Heart right ventricle (tissue), 16 donors: ENCODE data around the gene DBNDD2. TPM values are rescaled to one million over a fixed set of nuclear protein-coding genes. Genes with fewer than 3 reads are reported as not detected.
A peak's percentile ranks its signal among the peaks of the same experiment; 100 is the strongest.

Experiments used
- ATAC-seq, 8 donors: fragments of 200-7000 bp; cut with Tn5 transposase; one replicate each; pipeline ENCODE4 v1.9.1; 2020; ENCODE audit warnings: mild to moderate bottlenecking in 8 of 8, moderate library complexity in 8 of 8, moderate number of reproducible peaks in 1 of 8
- DNase-seq, 2 donors: peaks; one replicate each; pipeline ENCODE4 v3.0.0-alpha.2; 2020
- H3K27ac ChIP-seq, 10 donors: fragments of 200-600 bp; sonication (generic) in 2 of 10; one replicate each; pipeline versions ENCODE4 v1.5.0 to v1.8.0; 2020 to 2022; ENCODE audit warnings: mild to moderate bottlenecking in 3 of 10
- H3K27me3 ChIP-seq, 7 donors: fragments of 200-600 bp; one replicate each; pipeline ENCODE4 v1.8.0; 2021 to 2022; ENCODE audit warnings: mild to moderate bottlenecking in 2 of 7
- H3K36me3 ChIP-seq, 9 donors: fragments of 200-600 bp; sonication (generic) in 1 of 9; one replicate each; pipeline versions ENCODE4 v1.5.0 to v1.8.0; 2020 to 2022; ENCODE audit warnings: mild to moderate bottlenecking in 2 of 9
- H3K4me1 ChIP-seq, 9 donors: fragments of 200-600 bp; sonication (generic) in 1 of 9; one replicate each; pipeline versions ENCODE4 v1.5.0 to v1.8.0; 2020 to 2022; ENCODE audit warnings: mild to moderate bottlenecking in 4 of 9
- H3K4me3 ChIP-seq, 10 donors: fragments of 200-600 bp; sonication (generic) in 2 of 10; one replicate each; pipeline versions ENCODE4 v1.5.0 to v1.8.0; 2020 to 2022; ENCODE audit warnings: mild to moderate bottlenecking in 7 of 10, moderate library complexity in 2 of 10
- H3K9me3 ChIP-seq, 11 donors: fragments of 200-600 bp in 10 of 11; sonication (generic) in 2 of 11; one replicate each; pipeline versions ENCODE4 v1.5.0 to v1.8.0; 2013 to 2022; ENCODE audit warnings: mild to moderate bottlenecking in 2 of 11, control low read depth in 1 of 11, moderate library complexity in 1 of 11
- CTCF ChIP-seq, 9 donors: fragments of 200-600 bp; sonication (generic) in 2 of 9; IDR thresholded peaks; one replicate each; pipeline versions ENCODE4 v1.5.0 to v1.8.0; 2021 to 2022; ENCODE audit warnings: antibody characterized with exemption in 9 of 9, mild to moderate bottlenecking in 5 of 9, moderate library complexity in 1 of 9
- WGBS, 2 donors: extraction: QIAGEN DNeasy Blood & Tissue Kit; methylation state at CpG; one replicate each; pipeline ENCODE4 v1.1.7; 2013; ENCODE audit warnings: inconsistent platforms in 1 of 2; 5-methylcytosine and 5-hydroxymethylcytosine counted together
- intact Hi-C, 10 donors: fragments of 100-400 bp; cut with DNase I; formaldehyde crosslinking; loops; one replicate each; pipeline versions ENCODE4 v1.11.1 to v1.14.2; 2022
- polyA plus RNA-seq, 2 donors: library from polyadenylated mRNA; stranded (reverse); fragments of 200-250 nt; gene quantifications; one replicate each; pipeline ENCODE4 v1.2.3, GENCODE V29; 2013
- total RNA-seq, 10 donors: library from RNA; stranded (reverse); fragmentation: NEBNext Ultra II Directional in 3 of 10; extraction: Animal tissue kit (Norgen Biotek cat#: 25700) in 3 of 10; gene quantifications; one replicate each; pipeline versions ENCODE4 v1.2.1 to v1.2.4, GENCODE V29; 2021 to 2023
- donor health status: Arrhythmogenic right ventricular cardiomyopathy.
- donor health status: ischemic (EF 13 %, LVEDD 7.1; RV severe dilation, severe dysfunction).
- donor health status: healthy with polysubstance abuse.
- donor health status: DM: no; HTN: yes; CAD: no.
- donor health status: DM: no; HTN: no; CAD: no.
- donor health status: ischemic (EF 25% LVEDD 6.9; RV normal size, moderate dysfunction).
- donor health status: ischemic (EF 25% LVEDD 5.7; RV mildly dilated, moderate dysfunction).
- donor health status: healthy.
- donor health status: DM: yes; HTN: yes; CAD: no.
- donor health status: Ischemic cardiomyopathy.
- donor health status: ischemic (EF 35%, LVEDD 5.7; RV mildly dilated, moderate dysfunction).
- donor health status: nonischemic (EF 11% LVEDD 7.7; RV severe dilation, severe dysfunction).
- donor health status: DM: yes; HTN: yes; CAD: no.
- donor health status: PGD.
- donor health status: ischemic (EF 29% LVEDD 5.4; RV normal size, mild dysfunction).
- donor health status: nonischemic (EF 23%, LVEDD 6.1; RV moderate dilation, normal function).

DBNDD2 gene
- total and polyA plus RNA-seq, 12 donors, result 284 to 676 (median 343) TPM

GRCh38 chr20:45440891-45441685 is 33.0 kb downstream of the DBNDD2 start:
- TF ChIP-seq CTCF (IDR thresholded peaks at IDR 0.05), result no peak
- Histone ChIP-seq H3K27me3 (peaks cover 0 to 6% (median 3%) of the 10 kb centered on the region in 7 donors), H3K4me3 (no peak overlapping the region), H3K4me1 (peaks cover 0 to 10% (median 6%) of the 10 kb centered on the region in 9 donors), H3K9me3 (no peaks in the 10 kb centered on the region), H3K27ac (no peak overlapping the region), H3K36me3 (no peaks in the 10 kb centered on the region)
- DNase-seq, result no peak
- intact Hi-C loops, result loop anchor here in 3 of 10 donors (10.0 kb wide), 2 partner anchors 324 to 334 kb away; no protein-coding TSS in a partner anchor
- 64 to 72% methylated on average over 5 of the region's 5 CpGs for WGBS, 2 donors
- no peak for ATAC-seq

GRCh38 chr20:45441746-45442145 is 33.7 kb downstream of the DBNDD2 start:
- intact Hi-C loops, result loop anchor here in 3 of 10 donors (10.0 kb wide), 2 partner anchors 323 to 333 kb away; no protein-coding TSS in a partner anchor

GRCh38 chr20:45444050-45444449 is 36.0 kb downstream of the DBNDD2 start:
- no peak for ATAC-seq
- Histone ChIP-seq H3K4me3 (no peak overlapping the region), H3K9me3 (no peaks in the 10 kb centered on the region), H3K36me3 (no peaks in the 10 kb centered on the region), H3K4me1 (peaks cover 0 to 5% (median 0%) of the 10 kb centered on the region in 9 donors), H3K27me3 (peaks cover 0 to 11% (median 3%) of the 10 kb centered on the region in 7 donors), H3K27ac (no peak overlapping the region)
- TF ChIP-seq CTCF (IDR thresholded peaks at IDR 0.05), result no peak
- DNase-seq, result no peak
- intact Hi-C loops, result loop anchor here in 3 of 10 donors (10.0 kb wide), 2 partner anchors 321 to 331 kb away; no protein-coding TSS in a partner anchor

More at GRCh38 chr20:45441746-45442145, 33.7 kb downstream of the DBNDD2 start:
- Histone ChIP-seq H3K27ac (no peak overlapping the region), H3K27me3 (peaks cover 0 to 10% (median 3%) of the 10 kb centered on the region in 7 donors), H3K36me3 (no peaks in the 10 kb centered on the region), H3K9me3 (no peaks in the 10 kb centered on the region), H3K4me1 (peaks cover 0 to 6% (median 0%) of the 10 kb centered on the region in 9 donors), H3K4me3 (no peak overlapping the region)
- TF ChIP-seq CTCF (IDR thresholded peaks at IDR 0.05), result no peak
- no peak for ATAC-seq
- 78 to 88% methylated on average over 1 of the region's 1 CpG for WGBS, 2 donors
- no peak for DNase-seq

- H3K9me3 ChIP-seq, result no peaks in the 10 kb centered on the region
- no peak for ATAC-seq
- H3K36me3 ChIP-seq, result no peaks in the 10 kb centered on the region
- peaks cover 0 to 5% (median 0%) of the 10 kb centered on the region in 9 donors for H3K4me1 ChIP-seq
- no peak overlapping the region for H3K4me3 ChIP-seq
- peaks cover 0 to 11% (median 3%) of the 10 kb centered on the region in 7 donors for H3K27me3 ChIP-seq
- 70 to 73% methylated on average over 7 of the region's 7 CpGs for WGBS, 2 donors
- H3K27ac ChIP-seq, result no peak overlapping the region
- no peak for DNase-seq
- peak in 4 of 9 donors; percentile 16 to 57 (median 23) for TF ChIP-seq CTCF (IDR thresholded peaks at IDR 0.05)
- intact Hi-C loops, result loop anchor here in 5 of 10 donors (5.0 to 10.0 kb wide), 4 partner anchors 129 to 329 kb away; no protein-coding TSS in a partner anchor
These were observed 37.9 kb downstream of the DBNDD2 start for GRCh38 chr20:45445805-45446562.
